Measurements from ENCODE around the gene PRPF8.

DNA sequence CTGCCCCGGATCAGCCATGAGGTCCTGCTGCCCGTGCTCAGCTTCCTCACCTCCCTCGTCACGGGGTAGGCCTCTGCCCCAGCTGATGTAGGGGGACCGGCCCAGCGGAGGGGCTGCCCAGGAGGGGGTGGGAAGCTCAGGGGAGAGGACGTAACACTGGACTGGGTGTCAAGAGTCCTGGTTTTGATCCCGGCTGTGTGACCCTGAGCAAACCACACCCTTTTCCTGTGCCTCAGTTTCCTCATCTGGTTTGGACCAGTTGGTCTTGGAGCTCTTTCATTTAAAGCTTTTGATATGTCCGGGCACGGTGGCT lies 46.5 kb upstream of the PRPF8 start:
- TF ChIP-seq, protein P1, sequence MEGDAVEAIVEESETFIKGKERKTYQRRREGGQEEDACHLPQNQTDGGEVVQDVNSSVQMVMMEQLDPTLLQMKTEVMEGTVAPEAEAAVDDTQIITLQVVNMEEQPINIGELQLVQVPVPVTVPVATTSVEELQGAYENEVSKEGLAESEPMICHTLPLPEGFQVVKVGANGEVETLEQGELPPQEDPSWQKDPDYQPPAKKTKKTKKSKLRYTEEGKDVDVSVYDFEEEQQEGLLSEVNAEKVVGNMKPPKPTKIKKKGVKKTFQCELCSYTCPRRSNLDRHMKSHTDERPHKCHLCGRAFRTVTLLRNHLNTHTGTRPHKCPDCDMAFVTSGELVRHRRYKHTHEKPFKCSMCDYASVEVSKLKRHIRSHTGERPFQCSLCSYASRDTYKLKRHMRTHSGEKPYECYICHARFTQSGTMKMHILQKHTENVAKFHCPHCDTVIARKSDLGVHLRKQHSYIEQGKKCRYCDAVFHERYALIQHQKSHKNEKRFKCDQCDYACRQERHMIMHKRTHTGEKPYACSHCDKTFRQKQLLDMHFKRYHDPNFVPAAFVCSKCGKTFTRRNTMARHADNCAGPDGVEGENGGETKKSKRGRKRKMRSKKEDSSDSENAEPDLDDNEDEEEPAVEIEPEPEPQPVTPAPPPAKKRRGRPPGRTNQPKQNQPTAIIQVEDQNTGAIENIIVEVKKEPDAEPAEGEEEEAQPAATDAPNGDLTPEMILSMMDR (IDR thresholded peaks at IDR 0.05), result no peak
- TF ChIP-seq POLR2A (IDR thresholded peaks at IDR 0.05), result no peak
